ENCODE measurements around the gene CRAT.

CRAT gene

DNA sequence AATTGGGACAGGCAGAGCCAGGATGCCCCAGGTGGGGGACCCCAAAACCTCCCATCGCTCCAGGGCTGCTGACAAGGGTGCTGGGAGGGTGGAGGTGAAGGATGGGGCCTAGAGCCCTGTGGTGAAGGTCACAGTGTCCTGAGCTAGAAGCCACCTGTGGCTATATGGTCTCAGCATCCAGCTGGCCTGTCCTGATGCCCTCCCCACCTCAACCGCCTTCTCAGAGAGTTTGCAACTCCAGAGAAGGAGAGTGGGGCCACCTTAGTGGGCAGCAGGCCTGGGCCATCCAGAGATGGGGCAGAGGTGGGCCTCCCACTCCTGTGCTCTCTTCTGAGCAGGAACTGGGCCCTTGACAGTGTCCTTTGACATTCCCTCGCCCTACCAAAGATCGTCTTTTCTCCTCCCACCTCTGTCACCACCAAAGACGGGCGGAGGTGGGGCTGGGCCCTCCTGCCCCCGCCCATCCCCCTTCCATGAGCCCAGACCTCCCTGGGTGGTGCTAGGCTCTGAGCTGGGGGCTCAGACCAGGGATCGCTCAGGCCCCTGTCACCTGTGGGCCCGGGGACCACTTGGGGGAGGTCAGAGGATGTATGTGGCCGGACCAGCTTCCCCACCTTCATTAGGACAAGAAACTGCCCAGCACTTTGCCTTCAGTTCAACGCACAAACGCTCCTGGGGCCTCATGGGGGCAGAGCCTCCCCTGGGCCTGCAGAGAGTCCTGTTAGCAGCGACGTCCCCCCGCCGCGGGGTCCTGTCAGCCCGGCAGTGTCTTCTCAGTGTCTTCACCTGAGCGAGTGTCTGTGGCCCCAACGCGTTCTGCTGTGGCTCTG, 39.7 kb downstream of the CRAT start:
- H3K4me3 ChIP-seq (ENCODE audit: low read depth, low read length): no peak overlapping the region
- TF ChIP-seq, protein P1, sequence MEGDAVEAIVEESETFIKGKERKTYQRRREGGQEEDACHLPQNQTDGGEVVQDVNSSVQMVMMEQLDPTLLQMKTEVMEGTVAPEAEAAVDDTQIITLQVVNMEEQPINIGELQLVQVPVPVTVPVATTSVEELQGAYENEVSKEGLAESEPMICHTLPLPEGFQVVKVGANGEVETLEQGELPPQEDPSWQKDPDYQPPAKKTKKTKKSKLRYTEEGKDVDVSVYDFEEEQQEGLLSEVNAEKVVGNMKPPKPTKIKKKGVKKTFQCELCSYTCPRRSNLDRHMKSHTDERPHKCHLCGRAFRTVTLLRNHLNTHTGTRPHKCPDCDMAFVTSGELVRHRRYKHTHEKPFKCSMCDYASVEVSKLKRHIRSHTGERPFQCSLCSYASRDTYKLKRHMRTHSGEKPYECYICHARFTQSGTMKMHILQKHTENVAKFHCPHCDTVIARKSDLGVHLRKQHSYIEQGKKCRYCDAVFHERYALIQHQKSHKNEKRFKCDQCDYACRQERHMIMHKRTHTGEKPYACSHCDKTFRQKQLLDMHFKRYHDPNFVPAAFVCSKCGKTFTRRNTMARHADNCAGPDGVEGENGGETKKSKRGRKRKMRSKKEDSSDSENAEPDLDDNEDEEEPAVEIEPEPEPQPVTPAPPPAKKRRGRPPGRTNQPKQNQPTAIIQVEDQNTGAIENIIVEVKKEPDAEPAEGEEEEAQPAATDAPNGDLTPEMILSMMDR (IDR thresholded peaks at IDR 0.05; ENCODE audit: borderline replicate concordance, insufficient read depth, low read depth, low read length): no peak

DNA sequence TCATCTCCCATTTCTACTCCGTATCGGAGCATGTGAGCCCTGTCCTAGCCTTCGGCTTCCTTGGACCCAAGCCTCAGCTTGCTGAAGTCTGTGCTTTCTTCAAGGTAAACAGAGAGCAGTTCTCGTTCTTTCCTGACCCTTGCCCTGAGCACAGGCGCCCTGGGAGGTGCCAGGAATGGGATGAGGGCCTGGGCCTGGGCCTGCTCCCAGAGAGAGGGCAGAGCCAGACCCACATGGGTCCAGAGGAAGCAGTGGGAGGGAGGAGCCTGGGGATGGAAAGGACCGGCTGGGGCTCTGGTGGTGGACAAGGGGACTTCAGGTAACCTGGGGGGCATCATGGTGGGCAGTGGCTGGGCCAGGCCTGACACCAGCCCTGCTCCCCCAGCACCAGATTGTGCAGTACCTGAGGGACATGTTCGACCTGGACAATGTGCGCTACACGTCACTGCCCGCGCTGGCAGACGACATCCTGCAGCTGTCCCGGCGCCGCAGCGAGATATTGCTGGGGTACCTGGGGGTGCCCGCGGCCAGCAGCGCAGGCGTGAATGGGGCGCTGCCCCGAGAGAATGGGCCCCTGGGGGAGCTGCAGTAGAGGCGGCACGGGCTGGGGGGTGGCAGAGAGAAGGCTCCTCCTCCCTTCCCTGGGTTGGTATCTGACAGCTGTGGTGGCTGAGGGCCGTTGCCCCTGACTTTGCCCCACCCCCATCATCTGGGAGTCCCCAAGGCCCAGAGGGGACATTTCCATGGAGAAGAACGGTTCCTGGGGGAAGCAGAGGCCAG, 40.5 kb downstream of the CRAT start:
- H3K4me3 ChIP-seq (ENCODE audit: low read depth, low read length): no peak overlapping the region
- TF ChIP-seq, protein P1 (IDR thresholded peaks at IDR 0.05; ENCODE audit: borderline replicate concordance, insufficient read depth, low read depth, low read length): no peak

DNA sequence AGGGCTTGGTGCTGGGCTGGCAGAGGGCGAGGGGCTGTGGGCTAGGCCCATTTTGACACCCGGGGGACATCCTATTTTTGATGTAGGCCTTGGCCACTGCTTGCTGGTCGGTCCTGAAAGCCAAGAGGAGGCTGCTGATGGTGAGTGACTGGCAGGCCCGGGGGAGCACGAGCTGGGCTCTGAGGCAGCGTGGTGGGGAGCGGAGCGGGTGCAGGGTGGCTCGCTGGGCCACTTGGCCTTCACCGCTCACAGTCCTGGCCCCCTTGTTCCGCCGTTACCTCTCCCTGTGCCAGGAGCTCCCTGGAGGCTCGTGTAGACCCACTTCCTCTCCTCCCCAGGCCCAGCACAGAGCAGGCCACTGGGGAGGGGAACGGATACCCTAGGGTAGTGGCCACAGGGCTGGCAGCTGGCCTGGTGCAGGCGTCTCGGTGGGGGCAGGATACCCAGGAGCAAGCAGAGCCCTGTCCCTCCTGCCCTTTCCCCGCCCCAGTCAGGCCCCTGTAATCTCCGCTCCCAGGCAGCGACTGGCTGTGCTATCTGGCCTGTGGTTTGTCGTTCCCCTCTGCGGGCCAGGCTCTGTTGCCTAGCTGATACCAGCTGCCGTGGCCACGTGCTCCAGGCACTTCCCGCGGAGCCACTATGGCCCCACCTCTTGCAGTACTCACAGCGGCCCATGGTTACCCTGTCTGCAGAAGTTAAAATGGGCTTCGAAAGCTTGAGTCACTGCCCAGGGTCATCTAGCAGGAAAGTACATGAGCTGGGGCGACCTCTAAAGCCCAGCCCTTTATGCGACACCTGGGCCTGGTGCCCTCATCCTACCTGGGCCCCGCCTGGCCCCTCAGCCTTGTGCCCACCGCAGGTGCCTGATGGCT, 41.4 kb downstream of the CRAT start:
- no peak overlapping the region for H3K4me3 ChIP-seq (ENCODE audit: low read depth, low read length)
- TF ChIP-seq, protein P1 (IDR thresholded peaks at IDR 0.05; ENCODE audit: borderline replicate concordance, insufficient read depth, low read depth, low read length): no peak

DNA sequence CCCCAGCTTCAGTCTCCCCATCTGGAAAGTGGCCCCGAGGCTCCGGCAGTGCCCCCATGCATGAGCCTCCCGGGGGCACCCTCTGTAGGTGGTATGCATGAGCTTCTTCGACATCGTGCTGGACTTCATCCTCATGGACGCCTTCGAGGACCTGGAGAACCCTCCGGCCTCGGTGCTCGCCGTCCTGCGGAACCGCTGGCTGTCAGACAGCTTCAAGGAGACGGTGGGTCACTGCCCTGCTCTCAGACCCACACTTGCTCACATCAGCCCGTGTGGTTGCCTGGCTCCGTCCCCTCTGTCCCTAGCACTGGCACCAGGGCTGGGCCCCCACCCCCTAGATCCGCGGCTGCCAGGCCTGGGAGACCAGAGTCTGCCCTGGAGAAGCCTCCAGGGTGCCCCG, 42.5 kb downstream of the CRAT start:
- TF ChIP-seq, protein P1 (IDR thresholded peaks at IDR 0.05; ENCODE audit: borderline replicate concordance, insufficient read depth, low read depth, low read length): no peak
- no peak overlapping the region for H3K4me3 ChIP-seq (ENCODE audit: low read depth, low read length)

DNA sequence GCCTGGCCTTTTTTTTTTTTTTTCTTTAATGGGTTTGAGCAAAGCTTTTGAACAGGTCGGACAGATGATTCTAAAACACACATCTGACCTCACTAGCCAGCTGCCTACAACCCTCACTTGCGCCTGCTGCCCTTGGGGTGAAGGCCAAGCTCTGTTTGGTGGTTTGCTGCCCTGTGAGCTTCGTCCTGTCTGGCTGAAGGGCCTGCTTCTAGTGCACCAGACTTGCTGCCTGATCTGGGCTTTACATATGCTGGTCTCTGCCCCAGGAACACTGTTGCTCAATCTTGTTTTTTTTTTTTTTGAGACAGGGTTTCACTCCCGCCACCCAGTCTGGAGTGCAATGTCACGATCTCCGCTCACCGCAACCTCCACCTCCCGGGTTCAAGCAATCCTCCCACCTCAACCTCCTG, 46.1 kb downstream of the CRAT start:
- no peak overlapping the region for H3K4me3 ChIP-seq (ENCODE audit: low read depth, low read length)
- TF ChIP-seq, protein P1 (IDR thresholded peaks at IDR 0.05; ENCODE audit: borderline replicate concordance, insufficient read depth, low read depth, low read length): no peak

DNA sequence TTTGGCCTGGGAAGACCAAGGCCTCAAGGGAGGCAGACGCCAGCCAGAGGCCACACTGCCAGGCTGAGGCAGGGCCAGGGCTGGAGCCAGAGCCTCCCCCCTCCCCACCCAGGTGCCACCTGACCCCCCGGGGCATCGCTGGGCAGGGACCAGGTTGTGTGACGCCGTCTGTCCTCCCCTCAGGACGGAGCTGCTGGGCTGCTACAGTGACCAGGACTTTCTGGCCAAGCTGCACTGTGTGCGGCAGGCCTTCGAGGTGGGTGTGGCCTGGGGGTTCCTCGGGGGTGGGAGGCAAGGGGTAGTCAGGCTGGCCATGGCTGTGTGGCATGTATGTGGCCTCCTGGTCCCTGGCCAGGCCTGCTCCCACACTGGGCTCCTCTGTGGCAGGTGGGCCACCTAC, 47.5 kb downstream of the CRAT start:
- TF ChIP-seq, protein P1 (IDR thresholded peaks at IDR 0.05; ENCODE audit: borderline replicate concordance, insufficient read depth, low read depth, low read length): no peak
- H3K4me3 ChIP-seq (ENCODE audit: low read depth, low read length): no peak overlapping the region

All from GM12875 (cell line).